ENCODE measurements around the gene NDUFAF2.
"Not testable (repeated sequence)": the region's sequence is repeated elsewhere in the genome, so short reads cannot be mapped to it uniquely, and the experiment has no call there.

Gene NDUFAF2, protein sequence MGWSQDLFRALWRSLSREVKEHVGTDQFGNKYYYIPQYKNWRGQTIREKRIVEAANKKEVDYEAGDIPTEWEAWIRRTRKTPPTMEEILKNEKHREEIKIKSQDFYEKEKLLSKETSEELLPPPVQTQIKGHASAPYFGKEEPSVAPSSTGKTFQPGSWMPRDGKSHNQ

DNA sequence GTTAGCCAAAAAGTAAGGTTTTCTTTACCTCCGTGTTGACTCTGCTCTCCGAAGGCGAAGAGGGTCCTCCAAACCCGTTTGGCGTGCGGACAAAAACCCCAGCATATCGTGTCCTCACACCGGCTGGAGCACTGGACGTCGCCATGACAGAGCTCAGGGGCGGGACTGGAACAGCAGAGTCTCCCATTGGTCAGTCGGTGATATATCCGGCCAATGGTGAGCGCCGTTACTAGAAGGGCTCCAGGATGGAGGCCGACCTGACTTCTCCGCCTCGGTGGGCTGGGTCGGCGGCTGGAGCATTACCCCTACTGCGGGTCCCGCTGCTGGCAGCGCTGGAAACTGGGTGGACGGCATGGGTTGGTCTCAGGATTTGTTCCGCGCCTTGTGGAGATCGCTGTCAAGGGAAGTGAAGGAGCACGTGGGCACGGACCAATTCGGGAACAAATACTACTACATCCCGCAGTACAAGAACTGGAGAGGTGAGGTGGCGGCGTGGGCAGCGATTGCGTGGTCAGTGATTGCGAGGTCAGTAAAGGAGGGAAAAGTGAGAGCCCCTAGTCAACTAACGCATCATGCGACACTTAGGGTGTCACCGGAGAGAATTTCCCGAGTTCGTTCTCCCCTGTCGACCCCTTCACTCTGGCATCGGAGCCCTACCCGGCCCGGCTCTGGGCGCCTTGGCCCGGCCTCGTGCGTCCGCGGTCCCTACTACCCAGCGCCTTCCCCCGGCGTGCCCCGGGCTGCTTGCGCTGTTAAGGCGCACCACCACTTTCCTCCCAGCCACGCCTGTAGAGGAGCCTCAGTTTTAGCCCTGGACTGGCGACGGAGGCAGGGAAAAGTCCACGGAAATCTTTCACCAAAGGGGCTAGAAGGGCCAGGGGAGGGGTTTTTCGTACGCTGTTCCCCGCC is at the start of gene NDUFAF2, which contains the start of gene ERCC8:
NDUFAF2 (plus strand) TSS at position 302 of the 909 bp plus-strand sequence; CDS start at position 353, 51 bp downstream.
ERCC8 (minus strand) TSS at position 167 of the 909 bp plus-strand sequence; CDS start at position 105, 62 bp downstream.
- peak; percentile 82 for DNase-seq

DNA sequence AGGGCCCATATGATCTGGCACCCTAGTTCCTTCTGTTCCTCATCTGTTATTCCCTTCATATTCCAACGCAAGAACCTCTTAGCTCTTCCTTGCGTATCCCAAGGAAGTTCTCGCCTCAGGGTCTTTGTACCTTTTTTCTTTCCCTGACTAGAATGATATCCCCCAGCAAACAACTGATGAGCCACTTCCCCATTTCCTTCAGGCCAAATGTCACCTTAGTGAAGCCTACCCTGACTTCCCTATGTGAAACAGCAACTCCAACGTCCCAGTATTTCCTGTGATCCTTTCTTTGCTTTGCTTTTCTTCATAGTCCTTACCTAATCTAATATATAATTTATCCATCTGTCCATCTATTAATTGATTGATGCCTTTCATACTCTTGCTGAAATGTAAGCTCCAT is 48.0 kb upstream of the NDUFAF2 start:
- DNase-seq: no peak

DNA sequence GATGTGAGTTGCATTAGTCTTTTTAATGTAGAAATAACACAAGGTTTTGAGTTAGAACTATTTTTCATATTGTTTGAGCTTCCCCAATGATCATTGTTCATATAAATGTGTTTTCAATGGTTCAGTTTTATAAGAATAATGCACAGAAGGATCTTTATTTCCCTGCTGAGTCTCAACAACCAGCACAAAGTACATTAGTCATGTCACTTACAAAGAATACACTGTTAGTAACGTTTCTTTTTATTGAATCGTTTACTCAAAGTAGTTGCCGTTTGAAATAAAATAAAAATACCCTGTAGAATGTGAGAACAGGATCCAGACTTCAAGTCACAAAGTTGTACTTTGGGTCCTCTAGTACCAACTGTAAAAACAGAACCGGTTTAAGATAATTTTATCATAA is 41.6 kb upstream of the NDUFAF2 start:
- DNase-seq: no peak

DNA sequence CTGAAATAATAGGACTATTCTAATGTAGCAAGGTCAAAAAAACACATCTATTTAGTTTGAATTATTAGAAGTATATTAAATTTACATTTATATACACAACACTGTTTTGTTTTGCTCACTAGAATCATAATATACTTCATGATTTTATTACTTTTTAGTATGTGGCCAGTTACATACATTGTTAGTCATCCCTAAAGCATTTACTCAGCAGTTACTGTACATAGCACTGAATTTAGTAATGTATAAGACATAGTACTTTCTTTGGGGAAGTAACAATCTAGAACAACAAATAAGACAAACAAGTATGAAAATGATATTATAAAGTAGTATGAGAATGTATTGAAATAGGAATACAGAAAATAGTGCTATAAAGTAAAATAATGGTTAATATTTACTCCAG is 28.4 kb upstream of the NDUFAF2 start:
- DNase-seq: no peak

DNA sequence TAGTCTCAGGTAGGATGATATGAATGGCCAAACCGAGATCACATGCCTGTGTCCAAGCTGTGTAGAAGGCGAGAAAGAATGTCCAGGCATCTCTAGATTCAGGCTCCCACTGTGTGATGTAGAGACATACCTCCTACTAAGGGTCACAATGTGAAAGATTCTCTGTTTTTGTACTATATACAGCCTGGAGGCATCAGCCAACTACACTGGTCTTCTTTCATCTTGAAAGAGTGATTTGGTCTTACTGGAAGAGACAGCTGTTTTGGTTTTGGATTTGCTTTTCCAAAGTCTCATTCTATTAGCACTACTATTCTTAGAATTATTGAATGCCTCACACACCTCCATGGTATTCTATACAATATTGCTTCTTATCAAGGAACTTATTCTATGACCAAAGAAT is 26.5 kb upstream of the NDUFAF2 start:
- no peak for DNase-seq

DNA sequence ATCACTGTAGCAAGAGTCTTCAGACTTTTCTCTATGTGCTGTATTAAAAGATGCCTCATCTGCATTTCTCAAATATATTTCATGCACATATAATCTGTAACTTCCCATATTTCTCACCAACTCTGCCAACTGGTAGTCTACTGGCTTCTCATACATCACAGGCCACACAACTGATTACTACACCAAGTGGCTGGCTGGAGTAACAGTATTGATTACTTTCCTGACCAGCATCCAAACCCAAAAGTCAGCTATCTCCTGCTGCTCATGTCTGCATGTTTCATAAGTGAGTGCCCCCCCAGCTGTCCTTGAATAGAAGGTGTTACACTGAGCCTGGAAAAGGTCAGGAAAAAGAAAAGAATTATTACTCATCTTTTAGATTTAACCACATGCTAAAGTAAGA is 17.6 kb upstream of the NDUFAF2 start:
- no peak for DNase-seq

DNA sequence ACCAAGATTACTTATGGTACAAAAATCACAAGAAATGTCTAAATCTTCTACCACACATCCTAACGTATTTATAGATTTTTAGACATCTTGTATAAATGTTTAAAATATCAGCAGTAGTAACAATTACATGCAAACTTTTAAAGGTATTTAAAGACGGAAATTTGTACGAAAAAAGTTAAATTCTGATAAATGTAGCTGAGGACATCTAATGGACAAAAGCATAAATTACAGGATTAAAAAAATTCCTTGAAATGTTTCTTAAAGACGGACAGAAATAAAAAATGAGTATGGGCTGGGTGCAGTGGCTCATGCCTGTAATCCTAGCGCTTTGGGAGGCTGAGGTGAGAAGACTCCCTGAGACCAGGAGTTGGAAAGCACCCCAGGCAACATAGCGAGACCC is 16.0 kb upstream of the NDUFAF2 start:
- no peak for DNase-seq

DNA sequence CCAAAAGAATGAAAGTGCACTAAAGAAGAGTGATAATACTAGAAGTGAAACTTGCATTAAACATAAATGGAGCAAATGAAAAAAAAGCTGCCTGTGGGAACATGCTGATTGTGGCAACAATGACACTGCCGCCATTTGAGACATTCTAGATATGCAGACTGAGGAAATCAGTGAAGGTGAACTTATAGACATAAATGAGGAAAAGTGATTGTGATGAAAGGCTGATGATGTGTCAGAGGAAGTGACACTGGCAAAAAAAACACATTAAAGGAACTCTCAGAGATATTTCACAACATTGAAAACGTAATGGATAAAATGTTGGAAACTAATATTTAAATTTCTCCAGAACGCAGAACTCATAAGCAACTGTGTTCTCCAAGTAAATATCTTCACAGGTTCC is 1.4 kb upstream of the NDUFAF2 start:
- no peak for DNase-seq

DNA sequence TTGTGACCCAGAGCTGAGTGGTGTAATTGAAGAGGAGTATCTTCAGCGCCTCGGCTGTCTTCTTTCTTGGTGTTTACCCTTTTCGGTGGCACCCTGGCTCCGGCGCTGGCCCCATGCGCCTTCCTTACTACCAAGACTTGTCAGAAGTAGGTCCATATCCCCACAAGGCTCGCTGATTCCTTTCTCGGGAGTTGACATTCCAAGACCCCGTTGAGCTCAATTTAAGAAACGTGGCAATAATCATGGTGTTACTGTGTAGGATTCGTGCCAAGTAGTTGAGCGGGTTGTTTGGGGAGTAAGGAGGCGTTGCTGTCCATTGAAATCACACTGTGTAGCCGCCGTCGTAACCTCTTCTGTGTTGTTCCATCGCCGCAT is 795 bp downstream of the NDUFAF2 start:
- no peak for DNase-seq

DNA sequence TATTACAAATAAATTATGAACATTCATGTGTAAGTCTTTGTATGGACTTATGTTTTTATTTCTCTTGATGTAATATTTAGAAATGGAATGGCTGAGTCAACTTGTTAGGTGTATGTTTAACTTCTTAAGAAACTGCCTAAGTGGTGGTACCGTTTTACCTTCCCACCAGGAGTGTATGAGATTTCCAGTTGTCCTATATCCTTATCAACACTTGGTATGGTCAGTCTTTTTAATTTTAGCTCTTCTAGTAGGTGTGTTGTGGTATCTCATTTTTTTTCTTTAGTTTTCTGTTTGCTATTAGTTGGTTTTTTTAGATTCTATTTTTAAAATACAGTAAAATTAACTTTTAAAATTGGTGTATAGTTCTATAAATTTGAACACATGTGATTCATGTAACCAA is 3.7 kb downstream of the NDUFAF2 start:
- no peak for DNase-seq

DNA sequence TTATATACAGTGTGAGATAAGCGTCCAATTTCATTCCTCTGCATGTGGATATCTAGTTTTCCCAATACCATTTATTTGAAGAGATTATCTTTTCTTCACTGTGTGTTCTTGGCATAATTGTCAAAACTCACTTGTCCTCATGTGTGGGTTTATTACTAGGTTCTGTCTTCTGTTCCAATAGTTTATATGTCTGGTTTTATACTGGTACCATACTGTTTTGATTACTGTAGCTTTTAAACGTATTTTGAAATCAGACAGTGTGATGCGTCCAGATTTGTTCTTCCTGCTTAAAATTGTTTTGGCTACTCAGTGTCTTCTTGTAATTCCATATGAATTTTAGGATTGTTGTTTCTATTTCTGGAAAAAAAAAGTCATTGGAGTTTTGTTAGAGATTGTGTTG is 10.2 kb downstream of the NDUFAF2 start:
- DNase-seq: no peak

DNA sequence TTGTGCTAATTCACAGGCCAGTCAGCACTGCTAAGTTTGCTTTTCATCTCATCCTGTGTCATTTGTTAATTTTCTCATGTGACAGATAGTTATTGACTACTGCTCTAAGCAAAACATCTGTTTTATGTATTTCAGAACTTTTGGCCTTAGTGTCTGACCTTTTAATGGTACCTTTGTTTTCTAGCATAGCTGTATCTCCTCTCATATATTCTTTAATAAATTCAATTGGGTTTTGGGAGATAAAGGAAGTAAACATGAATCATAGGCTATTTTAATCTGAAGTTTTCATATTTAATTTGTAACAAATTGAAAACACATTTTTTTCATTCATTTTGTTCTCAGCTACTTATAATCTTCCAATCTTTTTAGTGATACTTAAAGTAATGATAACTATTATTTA is 13.1 kb downstream of the NDUFAF2 start:
- DNase-seq: no peak

DNA sequence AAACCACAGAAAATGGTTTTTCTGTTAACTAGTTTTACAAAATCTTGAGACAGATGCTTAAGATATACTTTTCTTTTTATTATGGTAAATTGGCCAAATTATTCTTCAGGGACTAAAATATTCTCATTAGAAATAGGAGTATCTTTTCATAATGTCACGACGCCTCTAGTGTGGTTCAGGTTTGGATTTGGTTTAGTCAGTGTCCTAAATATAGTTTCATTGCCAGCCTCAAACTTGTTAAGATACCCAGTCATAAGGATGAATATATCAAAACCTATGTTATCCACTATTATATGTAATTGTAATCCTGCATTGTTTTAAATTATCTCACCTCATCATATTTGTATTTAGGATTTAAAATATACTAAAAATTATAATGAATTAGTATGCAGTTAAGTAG is 13.7 kb downstream of the NDUFAF2 start:
- DNase-seq: no peak

DNA sequence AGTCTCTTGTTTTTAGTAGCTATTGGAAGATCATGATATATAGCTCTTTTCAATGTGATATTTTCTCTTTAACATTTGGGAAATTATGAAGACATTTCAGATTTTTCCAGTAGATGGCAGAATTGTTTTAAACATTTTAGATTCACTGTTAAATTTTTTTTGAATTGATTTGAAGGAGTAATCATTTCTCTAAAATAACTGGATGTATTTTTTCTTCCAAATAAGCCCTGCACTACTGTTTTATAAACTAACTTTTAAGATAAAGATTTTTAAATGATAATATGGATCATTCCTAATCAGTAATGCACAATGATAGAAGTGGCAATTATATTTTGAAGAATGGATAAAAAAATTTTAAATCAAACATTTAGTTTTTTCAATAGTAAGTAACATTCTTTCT is 14.2 kb downstream of the NDUFAF2 start:
- DNase-seq: no peak

DNA sequence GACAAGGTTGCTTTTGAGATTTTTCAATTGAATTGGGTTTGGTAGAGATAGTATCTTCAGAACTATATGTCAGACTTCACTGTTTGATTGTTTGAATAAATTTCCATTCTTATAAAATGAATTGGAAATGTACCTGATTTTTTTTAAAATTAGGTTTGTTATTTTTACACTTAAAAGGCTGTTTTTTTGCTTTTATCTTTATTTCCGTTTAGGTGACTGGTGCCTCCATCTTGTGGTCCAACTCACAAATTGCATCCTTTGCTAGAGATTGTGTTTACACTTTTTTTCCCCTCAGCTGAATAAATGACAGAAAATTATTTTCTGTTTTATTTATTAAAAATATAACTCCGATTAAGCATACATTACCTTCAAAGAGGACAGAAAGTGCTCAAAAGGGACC is 15.6 kb downstream of the NDUFAF2 start:
- DNase-seq: no peak

DNA sequence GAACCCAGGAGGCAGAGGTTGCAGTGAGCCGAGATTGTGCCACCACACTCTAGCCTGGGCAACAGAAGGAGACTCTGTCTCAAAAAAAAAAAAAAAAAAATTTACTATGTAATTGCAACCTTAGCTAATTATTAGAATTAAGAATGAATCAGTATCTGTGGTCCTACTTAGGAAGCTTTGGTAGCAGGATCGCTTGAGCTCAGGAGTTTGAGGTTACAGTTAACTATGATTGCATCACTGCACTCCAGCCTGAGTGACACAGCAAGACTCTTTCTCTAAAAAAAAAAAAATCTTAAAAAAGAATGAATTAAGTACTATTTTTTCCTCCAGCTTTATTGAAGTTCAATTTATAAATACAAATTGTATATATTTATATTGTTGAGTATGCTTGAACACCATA is 16.7 kb downstream of the NDUFAF2 start:
- DNase-seq: no peak

DNA sequence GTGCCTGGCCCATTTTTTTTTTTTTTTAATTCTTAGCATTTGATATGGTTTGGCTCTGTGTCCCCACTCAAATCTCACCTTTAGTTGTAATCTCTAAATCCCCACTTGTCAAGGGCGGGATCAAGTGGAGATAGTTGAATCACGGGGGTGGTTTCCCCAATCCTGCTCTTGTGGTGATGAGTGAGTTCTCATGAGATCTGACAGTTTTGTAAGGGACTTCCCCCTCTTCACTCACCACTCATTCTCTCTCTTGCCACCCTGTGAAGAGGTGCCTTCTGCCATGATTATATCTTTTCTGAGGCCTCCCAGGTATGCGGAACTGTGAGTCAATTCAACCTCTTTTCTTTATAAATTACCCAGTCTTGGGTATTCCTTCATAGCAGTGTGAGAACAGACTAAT is 27.2 kb downstream of the NDUFAF2 start:
- no peak for DNase-seq

DNA sequence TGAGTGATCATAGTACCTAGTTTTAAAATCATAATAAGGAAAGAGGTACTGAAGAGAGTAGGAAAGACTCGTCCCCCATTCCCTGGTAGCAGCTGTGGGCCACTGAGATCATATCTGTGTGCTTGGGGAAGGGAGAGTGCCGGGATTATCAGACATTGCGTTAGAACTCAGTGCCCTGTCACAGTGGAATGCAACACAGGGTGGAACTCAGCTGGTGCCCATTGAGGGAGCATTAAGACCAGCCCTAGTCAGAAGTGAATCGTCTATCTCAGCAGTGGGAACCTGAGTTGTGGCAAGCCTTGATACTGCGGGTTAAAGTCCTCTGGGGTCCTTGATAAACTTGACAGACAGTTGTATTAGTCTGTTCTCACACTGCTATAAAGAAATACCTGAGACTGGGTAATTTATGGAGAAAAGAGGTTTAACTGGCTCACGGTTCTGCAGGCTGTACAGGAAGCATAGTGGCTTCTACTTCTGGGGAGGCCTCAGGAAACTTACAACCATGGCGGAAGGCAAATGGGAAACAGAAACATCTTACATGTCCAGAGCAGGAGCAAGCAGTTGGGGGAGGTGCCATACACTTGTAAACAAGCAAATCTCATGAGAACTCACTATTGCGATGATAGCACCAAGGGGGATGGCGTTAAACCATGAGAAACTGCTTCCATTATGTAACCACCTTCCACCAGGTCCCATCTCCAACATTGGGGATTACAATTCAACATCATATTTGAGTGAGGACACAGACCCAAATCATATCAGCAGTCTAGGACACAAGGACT is 33.1 kb downstream of the NDUFAF2 start:
- DNase-seq: no peak

DNA sequence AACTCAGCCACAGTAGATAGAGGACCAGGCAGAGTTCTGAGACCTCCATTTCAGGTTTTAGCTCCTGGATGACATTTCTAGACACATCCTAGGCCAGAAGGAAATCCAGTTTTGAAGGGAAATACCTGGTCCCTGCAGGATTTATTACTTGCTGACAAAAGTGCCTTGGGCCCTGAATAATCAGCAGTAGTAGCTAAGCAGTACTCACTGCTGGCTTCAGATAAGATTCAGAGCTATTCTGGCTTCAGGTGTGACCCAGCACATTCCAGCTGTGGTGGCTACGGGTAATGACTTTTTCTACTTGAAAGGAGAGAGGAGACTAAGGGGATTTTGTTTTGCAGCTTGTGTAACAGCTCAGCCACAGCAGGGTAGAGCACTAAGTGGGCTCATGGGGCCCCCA is 34.0 kb downstream of the NDUFAF2 start:
- DNase-seq: no peak

DNA sequence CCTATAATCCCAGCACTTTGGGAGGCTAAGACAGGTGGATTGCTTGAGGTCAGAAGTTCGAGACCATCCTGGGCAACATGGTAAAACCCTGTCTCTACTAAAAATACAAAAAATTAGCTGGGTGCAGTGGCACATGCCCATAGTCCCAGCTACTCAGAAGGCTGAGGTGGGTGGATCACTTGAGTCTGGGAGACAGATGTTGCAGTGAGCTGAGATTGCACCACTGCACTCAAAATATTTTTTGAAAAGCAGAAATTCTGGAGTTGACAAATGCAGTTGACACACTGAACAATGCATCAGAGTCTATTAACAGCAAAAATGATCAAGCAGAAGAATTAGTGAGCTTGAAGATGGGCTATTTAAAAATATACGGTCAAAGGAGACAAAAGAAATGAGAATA is 35.5 kb downstream of the NDUFAF2 start:
- DNase-seq: no peak

DNA sequence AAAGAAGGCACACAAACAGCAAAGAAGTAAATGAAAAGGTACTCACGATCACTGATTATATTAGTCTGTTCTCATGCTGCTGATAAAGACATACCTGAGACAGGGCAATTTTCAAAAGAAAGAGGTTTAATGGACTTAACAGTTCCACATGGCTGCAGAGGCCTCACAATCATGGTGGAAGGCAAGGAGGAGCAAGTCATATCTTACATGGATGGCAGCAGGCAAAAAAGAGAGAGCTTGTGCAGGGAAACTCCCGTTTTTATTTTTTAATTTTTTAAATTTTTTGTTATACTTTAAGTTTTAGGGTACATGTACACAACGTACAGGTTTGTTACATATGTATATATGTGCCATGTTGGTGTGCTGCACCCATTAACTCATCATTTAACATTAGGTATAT is 37.1 kb downstream of the NDUFAF2 start:
- not testable (repeated sequence) for DNase-seq

DNA sequence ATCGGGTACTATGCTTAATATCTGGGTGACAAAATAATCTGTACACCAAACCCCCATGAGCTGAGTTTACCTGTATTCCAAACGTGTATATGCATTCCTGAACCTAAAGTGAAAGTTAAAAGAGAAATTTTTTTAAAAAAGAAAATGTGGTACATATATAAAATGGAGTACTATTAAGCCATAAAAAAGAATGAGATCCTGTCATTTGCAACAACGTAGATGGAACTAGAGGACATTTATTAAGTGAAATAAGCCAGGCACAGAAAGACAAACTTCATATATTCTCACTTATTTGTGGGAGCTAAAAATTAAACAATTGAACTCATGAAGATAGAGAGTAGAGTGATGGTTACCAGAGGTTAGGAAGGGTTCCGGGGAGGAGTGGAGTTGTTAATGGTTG is 44.8 kb downstream of the NDUFAF2 start:
- no peak for DNase-seq

DNA sequence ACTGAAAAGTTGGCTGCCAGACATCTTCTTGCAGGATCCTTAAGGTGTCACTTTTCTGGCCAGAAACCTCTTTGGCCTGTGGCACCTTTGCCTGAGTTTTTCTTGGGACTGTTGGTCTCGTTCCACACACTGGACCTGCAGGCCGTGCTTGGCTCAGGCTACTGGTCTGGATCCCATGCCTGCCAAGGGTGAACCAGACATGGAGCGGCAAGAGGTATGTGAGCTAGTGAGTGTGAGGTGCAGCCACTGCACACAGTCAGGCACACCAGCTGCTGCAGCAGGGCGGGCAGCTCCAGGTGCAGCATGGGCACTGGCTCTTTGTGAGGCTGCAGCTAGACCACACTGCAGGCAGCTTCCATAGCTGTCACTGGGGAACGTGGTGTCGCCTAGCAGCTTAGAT is 47.9 kb downstream of the NDUFAF2 start:
- no peak for DNase-seq

DNA sequence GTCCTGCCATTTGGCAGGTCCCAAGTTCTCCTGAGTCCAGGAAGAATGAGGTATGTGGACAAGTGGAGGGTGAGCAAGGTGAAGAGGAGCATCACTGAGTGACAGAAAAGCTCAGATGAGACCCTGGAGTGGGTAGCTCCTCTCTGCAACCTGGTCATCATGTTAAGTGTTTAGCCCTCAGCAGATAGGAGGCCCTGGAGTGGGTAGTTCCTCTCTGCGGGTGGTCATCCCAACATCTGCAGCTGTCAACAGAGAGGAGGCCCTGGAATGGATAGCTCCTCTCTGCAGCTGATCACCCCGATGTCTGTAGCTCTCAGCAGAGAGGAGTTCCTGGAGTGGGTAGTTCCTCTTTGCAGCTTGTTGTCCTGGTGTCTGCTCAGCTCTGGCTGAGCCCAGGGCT is 48.4 kb downstream of the NDUFAF2 start:
- no peak for DNase-seq

Data from NCI-H446 treated with DMSO at 0.1 percent for 48 hours (cell line).